CD4-positive, alpha-beta T cell treated with Interleukin-17A for 4 hours (primary cell): ENCODE data around the gene ZBTB7C.
A peak's percentile ranks its signal among the peaks of the same experiment; 100 is the strongest.

Source experiments
- DNase-seq: peaks from one replicate; pipeline ENCODE4 v3.0.0-alpha.2; 2020; ENCODE audit warnings: mixed read lengths

Gene ZBTB7C

DNA sequence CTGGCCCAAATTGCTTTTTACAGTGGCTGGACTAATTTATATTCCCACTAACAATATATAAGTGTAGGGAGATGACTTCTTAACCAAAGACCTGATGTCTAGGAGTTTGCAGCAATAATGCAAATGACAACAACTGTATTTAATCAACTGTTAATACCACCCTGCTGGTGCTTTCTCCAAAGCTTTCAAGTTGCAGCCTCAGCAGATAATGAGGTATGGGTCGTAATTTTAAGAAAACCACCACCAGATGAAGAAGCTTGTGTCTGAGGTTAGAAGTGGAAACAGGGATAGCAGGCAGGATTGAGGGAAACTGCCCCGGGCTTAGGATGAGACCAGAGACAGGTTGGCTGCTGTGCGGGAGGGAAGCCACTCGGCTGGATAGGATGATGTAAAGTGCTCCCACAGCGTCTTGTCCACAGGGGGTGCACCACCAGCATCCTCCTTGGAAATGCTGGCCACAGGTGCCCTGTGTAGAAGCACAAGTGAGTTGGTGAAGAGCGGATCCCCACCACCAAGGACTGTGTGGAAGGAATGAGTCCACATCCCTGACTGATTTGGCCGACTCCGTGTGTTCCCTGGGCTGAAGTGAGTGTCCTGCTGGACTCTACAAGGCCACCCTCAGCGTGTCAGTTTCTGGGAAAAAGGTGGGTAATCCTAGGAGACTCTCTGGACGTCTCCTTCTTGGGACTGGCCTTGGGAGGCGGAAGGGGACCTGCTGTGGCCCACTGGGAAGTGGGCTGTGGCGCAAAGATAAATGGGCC, 402.6 kb downstream of the ZBTB7C start:
- no peak for DNase-seq

GRCh38 chr18:48004577-48004976, 404.6 kb downstream of the ZBTB7C start:
- no peak for DNase-seq

DNA sequence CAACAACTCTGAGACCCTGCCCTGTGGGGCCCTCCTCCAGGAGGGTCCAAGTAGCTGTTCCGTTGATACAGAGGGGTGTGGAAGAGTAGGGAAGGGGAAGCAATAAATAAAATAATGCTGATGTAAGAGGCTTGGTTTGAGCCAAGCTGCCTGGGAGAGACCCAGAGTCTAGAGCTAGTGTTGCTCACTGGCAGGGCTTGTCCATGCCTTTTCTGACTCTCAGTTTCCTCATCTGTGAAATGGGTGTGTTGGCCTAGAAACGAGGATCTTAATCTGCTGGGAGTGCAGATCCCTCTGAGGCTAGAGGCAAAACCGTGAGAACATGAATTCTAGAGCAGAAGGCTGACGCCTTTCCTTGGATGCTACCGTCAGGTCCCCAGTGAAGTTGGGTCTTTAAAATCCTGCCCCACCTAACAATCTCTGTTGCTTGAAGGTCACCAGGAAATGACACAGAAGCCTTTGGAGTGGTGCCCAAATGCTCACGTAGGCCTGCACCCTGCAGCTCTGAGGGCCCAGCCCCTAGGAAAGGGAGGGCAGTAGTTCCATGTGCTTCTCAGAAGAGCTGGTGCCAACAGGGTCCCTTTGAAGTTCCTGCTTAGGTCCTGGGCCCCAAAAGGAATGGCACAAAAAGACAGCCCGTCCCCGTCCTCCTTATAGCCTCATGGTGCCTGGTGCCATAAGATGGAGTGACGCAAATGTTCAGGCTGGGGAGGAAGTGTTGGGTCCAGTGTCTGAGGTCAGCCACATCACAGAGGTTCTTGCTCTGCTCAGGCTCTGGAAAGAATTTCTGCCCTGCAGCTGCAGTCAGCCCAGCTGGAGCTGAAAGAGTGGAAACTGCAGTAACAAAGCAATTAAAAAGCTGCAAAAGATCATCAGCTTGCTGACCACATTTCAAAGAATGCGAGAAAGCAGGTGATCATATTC, 405.5 kb downstream of the ZBTB7C start:
- no peak for DNase-seq

- no peak for DNase-seq
These were observed 406.2 kb downstream of the ZBTB7C start for GRCh38 chr18:48002933-48003365.

DNA sequence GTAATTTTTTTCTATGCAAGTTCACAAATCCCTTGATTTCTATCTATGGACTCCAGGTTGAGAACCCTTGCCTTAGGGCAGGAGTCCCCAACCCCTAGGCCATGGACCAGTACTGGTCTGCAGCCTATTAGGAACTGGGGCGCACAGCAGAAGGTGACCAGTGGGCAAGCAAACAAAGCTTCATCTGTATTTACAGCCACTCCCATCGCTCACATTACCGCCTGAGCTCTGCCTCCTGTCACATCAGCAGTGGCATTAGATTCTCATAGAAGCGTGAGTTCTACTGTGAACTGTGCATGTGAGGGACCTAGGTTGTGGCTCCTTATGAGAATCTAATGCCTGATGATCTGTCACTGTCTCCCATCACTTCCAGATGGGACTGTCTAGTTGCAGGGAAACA, 408.5 kb downstream of the ZBTB7C start:
- DNase-seq, result no peak

GRCh38 chr18:47999801-48000248, 409.4 kb downstream of the ZBTB7C start:
- no peak for DNase-seq

DNA sequence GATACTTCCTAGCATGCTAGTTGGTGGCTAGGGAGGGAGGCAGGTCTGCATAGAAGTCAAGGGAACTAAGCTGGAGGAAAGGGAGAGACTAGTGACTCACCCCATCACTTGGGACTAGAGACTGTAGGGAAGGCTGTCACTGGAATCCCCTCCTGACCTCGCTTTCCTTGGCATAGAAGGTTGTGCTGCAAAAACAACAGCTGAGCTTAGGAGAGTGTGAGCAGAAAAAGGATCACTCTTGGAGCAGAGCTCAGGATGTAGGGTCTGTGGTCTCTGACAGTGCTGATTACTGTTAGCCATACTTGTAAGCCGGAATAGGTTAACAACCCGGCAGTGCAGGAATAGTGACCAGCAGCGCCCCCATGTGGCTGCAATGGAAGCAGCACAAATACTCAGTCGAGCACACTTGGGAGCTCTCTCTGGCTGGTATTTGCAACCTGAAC, 411.8 kb downstream of the ZBTB7C start:
- DNase-seq, result peak; percentile 34

DNA sequence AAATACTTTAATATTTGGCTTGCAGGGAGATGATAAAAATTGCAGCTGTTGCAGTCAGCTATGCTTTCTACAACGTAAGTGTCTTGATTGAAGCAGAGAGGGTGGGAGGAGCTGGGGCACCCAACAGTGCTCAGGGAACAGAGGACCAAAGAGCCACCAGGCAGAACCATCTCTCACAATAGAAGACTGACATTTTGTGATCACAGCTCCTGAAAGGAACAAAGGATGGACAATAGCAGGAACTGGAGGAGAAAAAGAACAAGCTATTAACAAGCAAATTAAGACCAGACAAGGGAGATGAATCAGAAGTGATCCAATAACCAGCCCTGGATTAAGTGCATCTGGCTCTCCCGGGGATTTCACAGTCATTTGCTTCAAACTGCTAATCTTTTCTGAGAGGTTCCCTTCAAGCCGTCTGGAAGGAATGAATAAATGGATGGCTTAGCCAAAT, 413.1 kb downstream of the ZBTB7C start:
- DNase-seq, result no peak

- no peak for DNase-seq
These were observed 413.5 kb downstream of the ZBTB7C start for GRCh38 chr18:47995654-47996053.

GRCh38 chr18:47993409-47993808, 415.8 kb downstream of the ZBTB7C start:
- DNase-seq, result no peak

DNA sequence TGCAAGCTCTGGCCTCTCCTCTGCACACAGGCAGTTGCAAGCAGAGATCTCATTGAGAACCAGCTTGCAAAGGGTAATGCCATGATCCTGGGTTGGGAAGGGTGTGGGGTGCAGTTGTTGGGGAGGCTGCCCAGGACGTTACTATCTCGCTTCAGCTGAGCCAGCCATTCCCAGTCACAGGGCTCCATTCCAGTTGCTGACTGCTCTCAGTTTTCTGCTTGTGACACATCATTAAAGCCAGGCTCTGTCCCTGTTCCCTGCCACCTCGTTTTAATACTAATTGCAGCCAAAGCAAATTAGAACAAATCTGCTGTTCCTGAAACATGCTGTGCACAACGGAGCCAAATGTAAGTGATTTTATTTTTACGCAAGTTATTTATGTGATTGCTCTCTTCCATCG, 416.2 kb downstream of the ZBTB7C start:
- no peak for DNase-seq

GRCh38 chr18:47992266-47992665, 416.9 kb downstream of the ZBTB7C start:
- no peak for DNase-seq

DNA sequence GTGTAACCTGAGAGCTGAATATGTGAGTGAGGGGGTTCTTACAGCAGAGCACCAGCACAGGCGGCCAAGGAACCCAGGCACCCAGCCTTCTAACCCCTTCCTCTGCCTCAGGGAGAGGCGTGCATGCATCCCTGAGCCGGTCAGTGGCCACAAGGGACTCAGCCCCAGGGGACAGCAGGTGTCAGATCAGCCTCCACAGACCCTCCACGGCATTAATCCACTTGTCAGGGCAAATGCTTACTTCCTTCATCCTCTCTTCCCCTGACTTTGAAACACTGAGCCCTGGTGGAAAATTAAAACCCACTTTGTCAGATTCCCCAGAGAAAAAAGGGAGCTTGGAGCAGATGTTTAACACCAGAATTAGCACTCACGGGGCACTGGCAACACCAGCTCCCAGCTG, 418.2 kb downstream of the ZBTB7C start:
- DNase-seq, result no peak

DNA sequence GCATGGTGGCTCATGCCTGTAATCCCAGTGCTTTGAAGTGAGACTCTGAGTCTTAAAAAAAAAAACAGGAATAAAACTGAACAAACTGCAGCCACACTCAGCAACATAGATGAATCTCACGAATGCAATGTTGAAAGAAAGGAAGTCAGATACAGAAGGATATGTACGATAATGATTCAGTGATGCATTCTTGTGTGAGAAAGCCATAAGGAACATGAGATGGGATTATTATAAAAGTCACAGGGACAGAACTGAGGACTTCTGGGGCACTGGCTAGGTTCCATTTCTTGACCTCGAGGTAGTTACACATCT, 421.8 kb downstream of the ZBTB7C start:
- DNase-seq, result no peak

- DNase-seq, result no peak
These were observed 422.4 kb downstream of the ZBTB7C start for GRCh38 chr18:47986620-47987387.

DNA sequence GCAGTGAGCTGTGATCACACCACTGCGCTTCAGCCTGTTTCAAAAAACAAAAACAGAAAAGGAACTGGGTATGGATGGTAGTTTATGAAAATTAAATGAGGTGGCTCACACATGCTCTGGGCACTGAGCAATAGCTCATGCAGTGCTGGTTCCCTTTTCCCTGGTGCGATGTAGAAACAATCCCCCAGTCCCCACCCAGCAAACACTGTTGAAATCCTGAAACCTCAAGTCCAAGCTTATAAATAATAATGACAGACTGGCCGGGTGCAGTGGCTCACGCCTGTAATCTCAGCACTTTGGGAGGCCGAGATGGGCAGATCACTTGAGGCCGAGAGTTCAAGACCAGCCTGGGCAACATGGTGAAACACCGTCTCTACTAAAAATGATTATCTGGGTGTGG, 423.3 kb downstream of the ZBTB7C start:
- DNase-seq, result no peak

- DNase-seq, result no peak
These were observed 424.2 kb downstream of the ZBTB7C start for GRCh38 chr18:47984991-47985390.

- no peak for DNase-seq
These were observed 425.2 kb downstream of the ZBTB7C start for GRCh38 chr18:47983946-47984345.

DNA sequence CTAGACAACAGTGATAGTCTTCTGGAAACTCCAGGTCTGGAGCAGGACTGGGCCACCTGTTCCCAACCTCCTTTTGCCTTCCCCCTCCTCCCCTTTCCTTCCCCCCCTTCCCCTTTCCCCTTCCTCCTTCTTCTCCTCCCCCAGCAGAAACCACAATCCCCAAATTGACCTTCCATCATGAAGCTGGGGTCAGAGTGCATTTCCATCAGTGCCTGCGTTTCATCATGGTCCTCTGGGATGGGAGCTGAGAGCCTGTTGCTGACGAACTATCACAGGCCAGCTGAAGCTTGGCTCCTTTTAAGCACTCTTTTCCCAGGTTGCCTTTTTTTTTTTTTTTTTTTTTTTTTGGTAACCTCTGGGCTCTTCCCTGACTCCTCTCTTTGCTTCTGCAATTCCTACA, 426.1 kb downstream of the ZBTB7C start:
- DNase-seq, result no peak

DNA sequence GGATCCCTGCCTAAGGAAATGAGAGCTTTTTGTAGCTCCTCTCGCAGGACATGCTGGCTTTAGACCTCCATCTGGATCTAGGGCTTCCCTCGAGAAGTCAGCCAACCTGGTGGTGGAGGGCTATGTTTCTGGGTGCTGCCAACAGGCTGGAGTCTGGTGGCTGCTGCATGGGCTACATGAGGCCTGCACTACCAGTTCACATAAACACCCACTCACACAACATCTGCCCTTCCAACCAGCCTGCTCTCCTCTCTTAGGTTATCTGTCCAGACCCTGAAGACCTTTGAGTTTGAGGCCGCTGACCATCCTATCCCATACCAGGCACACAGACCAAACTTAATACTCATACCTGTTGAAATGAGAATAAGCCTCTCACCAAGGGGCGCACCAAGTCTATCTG, 427.4 kb downstream of the ZBTB7C start:
- no peak for DNase-seq

GRCh38 chr18:47981320-47981719, 427.9 kb downstream of the ZBTB7C start:
- DNase-seq, result no peak

DNA sequence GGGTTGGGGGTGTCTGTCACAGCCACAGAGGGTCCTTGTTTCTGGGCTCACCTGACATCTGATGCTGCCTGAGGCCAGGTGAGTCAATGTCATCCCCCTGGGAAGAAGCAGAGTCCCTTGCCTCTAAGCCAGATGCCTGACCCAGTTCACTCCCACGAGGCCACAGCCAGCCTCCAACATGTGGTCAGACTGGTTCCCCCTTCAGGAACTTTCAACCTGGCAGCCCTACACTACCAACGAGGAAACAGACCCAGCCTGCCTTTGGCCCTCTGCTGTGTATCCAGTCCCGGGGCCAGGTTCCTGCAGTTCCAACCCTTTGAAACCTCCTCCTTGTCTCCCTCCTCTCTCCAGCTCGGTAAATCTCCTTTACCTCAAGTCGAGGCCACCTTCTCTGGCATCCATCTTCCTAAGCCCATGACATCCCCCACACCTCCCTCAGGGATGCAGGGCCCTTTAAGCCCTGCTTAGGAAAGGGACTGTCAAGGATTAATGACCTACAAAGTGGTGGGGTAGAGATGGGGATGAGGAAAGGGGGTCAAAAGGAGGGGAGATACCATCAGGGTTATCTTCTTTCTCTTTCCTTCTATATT, 429.5 kb downstream of the ZBTB7C start:
- no peak for DNase-seq

DNA sequence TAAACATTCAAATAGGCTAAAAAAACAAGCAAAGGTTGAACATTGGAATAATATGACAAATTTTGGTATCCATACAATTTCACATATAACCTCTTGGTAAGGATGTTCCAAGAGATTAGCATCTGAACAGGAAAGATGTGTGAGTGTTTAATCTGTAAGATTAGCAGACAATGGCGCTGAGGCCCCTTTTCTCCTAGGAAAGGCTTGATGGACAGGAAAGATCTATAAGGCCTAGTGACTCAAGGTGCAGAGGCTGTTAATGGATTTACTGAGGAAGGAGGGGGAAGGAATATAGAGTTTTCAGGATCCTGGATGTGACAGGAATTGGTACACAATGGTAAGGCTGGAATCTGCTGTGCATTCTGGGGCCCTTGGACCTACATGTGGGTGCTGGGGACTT, 430.6 kb downstream of the ZBTB7C start:
- no peak for DNase-seq
